HG03039 (cell line): ENCODE measurements around the gene PIGM.
A peak's percentile ranks its signal among the peaks of the same experiment; 100 is the strongest.

Experiments
- ATAC-seq: cut with Tn5 transposase; IDR thresholded peaks from one replicate; pipeline ENCODE4 v1.9.1; 2021; ENCODE audit warnings: mild to moderate bottlenecking, moderate library complexity; ENCODE audit not compliant: unreplicated experiment

The PIGM gene

GRCh38 chr1:160031365-160032164, at the start of gene PIGM:
Gene PIGM (minus strand): TSS chr1:160031990. CDS start chr1:160031739, 251 bp downstream.
- ATAC-seq = peak; percentile 94

- ATAC-seq = no peak
These were observed 49.6 kb upstream of the PIGM start, which contains the start of gene KCNJ9 for GRCh38 chr1:160081261-160081936. Gene KCNJ9 (plus strand): TSS chr1:160081538. CDS start chr1:160084031, 2,493 bp downstream.

DNA sequence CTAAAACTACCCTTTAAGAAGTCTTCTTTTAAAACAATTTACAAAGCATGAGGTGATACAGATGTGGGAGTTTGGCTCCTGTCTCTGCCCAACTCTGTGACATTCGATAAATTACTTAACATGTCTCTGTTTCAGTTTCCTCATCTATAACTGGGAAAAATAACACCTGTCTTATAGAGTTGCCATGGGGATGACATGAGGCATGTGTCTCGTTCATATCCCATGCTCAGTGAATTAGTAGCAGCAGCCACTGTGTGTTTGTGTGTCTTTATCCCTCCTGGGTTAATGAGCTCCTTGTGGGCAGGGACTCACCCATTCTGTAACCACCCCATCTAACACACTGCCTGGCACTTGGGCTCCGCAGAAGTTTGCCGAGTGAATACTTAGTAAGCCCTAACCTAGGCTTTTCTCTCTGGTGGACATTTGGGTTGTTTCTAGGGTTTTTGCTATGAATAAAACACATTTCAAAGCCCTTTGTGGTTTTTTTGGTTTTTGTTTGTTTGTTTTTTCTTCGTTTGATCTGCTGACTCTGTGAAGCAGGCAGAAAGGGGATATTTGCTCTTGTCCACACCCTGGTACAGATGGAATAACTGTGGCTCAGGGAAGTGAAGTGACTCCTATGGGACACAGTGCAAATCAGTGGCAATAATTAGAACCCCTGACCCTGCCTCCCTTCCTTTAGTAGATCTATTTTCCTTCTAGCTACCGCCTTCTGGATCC, 48.8 kb upstream of the PIGM start:
- ATAC-seq = no peak

DNA sequence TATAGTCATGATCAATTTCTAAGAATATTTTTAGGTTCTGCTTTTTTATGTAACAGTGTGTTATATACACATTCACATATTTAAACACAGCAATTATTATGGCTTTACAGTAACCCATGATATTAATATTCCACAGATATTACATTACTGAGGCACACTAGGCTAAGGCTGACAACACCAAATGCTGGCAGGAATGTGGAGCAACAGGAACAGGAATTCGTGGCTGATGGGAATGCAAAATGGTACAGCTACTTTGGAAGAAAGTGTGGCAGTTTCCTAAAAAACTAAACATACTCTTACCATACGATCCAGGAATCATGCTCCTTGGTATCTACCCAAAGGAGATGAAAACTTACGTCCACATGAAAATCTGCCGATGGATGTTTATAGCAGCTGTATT, 47.7 kb upstream of the PIGM start:
- ATAC-seq = no peak

DNA sequence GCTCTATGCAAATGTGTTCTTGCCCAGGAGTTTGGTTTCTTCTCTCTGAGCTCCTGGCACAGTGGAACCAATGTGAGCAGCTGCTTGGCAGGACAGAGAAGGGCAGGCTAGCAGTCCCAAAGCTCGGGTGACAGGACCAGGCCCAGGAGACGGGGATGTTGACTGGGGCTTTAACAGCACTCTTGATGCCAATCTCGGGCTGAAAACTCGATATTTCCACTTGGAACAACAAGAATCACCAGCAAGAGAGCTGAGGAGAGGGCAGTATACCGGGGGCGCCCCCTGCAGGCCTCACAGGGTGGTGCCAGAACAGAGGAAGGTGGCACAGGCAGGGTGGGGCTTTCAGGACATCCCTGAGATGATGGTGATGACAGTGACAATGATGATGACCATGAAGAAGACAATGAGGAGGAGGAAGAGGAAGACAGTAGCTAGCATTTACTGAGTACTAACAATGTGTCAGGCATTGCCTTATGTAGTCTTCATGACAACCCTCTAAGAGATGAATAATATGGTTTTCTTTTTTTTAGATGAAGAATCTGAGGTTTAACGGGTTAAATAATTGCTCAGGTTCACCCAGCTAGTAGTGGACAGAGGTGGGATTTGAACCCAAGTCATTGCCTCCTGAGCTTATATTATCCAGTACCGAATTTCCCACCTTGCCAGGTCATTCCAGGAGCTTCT, 46.9 kb upstream of the PIGM start:
- peak; percentile 64 for ATAC-seq

DNA sequence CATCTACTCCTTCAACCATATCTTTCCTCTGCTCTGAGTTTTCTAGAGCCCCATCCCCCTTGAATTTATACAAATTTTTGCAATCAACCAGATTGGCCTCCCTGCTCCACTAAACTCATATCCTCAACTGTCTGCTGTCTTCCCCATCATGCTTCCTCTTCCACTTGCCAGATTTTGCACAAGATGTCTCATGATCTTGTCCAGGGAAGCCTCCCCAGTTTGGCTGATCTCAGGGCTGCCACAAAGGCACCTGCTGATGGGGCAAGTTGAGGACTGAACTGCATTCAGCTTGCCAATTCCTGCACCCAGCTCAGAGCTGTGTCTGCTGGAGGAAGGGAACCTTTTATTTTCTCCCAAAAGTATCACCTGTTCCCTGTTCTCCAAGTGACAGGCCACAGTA, 45.7 kb upstream of the PIGM start:
- no peak for ATAC-seq

- ATAC-seq = no peak
These were observed 44.5 kb upstream of the PIGM start for GRCh38 chr1:160076295-160076694.

- no peak for ATAC-seq
These were observed 44.0 kb upstream of the PIGM start for GRCh38 chr1:160075836-160076235.

DNA sequence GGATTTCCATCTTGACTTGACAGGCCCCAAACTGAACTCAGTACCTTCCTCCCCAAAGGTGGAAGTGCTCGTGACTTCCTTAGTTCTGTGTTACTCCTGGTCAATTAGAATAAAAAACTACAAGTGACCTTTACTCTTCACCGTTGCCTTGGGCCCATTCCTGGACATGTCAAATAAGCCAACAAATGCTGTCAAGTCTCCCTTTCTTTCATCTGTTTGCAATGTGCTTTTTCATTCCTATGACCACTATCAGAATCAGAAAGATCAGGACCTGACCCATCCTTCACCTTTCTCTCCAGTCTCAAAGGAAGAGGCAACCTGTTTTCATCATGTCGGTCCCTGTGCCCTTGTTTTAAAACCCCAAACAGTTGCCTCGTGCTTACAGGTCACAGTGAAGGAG, 43.1 kb upstream of the PIGM start:
- no peak for ATAC-seq

GRCh38 chr1:160071289-160071688, 39.5 kb upstream of the PIGM start:
- no peak for ATAC-seq

DNA sequence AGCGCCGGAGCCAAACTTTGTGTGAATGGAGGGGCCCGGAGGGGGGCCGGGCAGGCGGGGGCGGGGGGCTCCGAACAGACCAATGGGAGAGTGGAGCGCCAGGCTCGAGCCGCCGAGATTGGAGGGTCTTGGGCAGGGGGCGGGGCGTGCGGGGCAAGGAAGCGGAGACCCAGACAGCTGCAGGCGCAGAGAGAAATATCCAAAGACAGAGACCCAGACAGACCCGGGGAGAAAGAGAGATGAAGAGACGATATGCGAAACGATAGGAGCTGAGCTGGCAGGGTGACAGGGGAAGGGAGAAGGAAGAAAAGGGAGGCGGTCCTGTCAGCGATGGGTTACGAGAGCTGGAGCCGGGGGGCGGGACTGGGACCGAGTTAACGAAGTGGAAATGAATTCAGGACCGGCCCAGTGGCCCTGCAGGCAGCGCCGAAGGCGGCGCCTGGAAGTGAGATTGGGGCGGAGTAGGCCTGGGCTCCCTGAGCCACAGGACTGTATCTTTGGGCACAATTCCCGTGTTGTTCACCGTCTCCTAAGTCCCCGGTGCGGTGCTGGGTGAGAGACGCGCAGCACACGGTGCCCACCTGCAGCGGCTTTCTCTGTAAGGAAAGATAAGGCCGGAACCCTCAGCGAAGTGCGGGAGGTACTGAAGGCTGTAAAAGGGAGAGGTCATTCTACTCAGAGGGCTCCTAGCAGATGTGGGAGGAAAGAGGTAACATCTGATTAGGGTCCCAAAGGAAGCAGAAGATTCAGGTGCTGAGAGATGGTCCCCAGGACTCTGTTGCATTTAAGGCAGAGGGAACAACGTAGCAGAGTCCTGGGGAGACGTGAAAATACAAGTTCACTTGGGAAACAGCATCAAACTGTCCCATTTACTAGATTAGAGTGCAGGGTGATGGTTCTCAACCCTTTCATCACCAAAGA, 38.7 kb upstream of the PIGM start:
- no peak for ATAC-seq

DNA sequence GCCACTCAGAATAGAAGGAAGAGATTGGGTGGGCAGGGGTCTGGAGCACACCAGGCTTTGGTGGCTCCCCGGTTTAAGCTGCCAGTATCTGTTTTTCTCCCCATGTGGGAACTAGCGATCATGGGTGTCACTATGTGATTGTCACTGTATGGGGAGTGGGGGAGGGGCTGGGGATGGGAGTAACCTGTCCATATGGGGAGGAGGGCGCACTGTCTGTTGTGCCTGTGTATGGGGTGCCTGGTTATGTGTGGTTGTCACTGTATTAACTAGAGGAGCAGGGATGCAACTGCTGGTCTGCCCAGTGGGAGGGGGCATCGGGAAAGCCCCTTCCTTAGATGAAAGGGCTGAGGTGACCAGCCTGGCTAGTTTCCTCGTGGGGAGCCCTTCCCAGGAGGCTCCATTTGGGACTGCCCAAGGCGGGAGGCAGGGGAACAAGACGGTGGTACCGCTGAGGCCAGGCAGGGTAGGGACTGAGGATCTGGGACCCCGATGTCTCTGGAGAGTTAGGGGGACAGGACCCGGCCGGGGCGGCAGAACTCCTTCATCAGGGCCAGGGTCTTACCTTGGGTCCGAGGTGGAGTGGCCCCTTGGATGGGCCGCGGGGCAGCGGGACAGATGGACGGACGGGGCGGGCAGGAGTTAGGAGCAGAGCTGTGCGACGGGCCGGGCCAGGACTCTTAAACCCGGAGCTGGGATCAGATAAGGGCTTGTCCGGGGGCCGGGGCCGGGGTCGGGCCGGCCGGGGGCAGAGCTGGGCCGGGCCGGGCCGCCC, 37.9 kb upstream of the PIGM start, which contains the start of gene KCNJ10:
Gene KCNJ10, minus strand, starts transcription at position 701 of the 772 bp plus-strand sequence. CDS start 27,628 bp downstream, outside the sequence.
- ATAC-seq = no peak

DNA sequence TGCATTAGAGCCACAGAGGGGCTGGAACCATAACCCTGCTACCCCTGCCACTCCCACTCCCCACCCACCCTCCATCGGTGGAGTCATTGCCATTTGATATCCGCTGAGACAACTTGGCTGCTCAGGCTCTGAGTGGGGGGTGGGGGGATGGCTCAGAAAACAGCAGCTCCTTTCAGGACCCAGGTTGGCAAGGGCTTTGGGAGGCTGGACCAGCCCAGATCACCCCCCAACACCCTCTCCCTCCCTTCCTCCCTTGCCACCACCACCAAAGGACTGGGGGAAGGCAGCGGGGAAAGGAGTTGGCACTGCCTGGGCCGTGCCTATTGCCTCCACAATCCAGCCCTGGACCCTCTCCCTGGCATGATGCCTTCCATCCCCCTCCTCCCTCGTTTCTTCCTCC, 36.4 kb upstream of the PIGM start:
- ATAC-seq = no peak

- ATAC-seq = no peak
These were observed 35.3 kb upstream of the PIGM start for GRCh38 chr1:160066829-160067745.

- ATAC-seq = no peak
These were observed 33.0 kb upstream of the PIGM start for GRCh38 chr1:160064746-160065145.

GRCh38 chr1:160064164-160064563, 32.4 kb upstream of the PIGM start:
- ATAC-seq = no peak

GRCh38 chr1:160063176-160063575, 31.4 kb upstream of the PIGM start:
- ATAC-seq = no peak

DNA sequence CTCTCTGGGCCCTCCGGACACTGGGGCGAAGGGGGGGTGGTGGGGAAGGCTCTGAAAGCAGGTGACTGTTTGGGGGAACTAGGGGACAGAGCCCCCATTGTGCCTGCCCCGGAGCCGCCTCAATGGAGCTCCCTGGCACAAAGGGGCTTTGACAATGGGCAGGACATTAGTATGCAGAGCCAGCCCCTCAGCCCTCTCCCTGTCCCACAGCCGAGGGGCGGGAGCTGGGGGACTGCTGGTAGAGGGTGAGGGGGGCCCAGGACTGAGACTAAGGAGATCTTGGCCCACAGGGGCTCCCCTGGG, 30.4 kb upstream of the PIGM start:
- no peak for ATAC-seq
